HG02678 (cell line): ENCODE data around the gene NNT.
"Not testable (repeated sequence)": the region's sequence is repeated elsewhere in the genome, so short reads cannot be mapped to it uniquely, and the experiment has no call there.

ENCODE experiments used
- ATAC-seq: cut with Tn5 transposase; IDR thresholded peaks from one replicate; pipeline ENCODE4 v1.9.1; 2021; ENCODE audit warnings: mild to moderate bottlenecking, moderate library complexity; ENCODE audit not compliant: unreplicated experiment

NNT gene

GRCh38 chr5:43602461-43603343 is at the start of gene NNT:
NNT (plus strand) TSS chr5:43603180; CDS start chr5:43609196, 6,016 bp downstream.
- ATAC-seq: peak; percentile 81

GRCh38 chr5:43553381-43553780 is 49.6 kb upstream of the NNT start:
- ATAC-seq: no peak

- no peak for ATAC-seq
Measured at GRCh38 chr5:43554497-43554896, 48.5 kb upstream of the NNT start.

GRCh38 chr5:43555895-43556606 is 46.9 kb upstream of the NNT start:
- ATAC-seq: peak; percentile 18

GRCh38 chr5:43556607-43556856 is 46.4 kb upstream of the NNT start:
- ATAC-seq: peak; percentile 91

GRCh38 chr5:43556857-43557542 is 46.0 kb upstream of the NNT start, which contains the start of gene PAIP1:
PAIP1 (minus strand) TSS chr5:43557077; CDS start chr5:43556846, 231 bp downstream.
- ATAC-seq: peak; percentile 73

- no peak for ATAC-seq
Measured at GRCh38 chr5:43560128-43560527, 42.9 kb upstream of the NNT start.

- ATAC-seq: no peak
Measured at GRCh38 chr5:43561356-43561755, 41.6 kb upstream of the NNT start.

GRCh38 chr5:43563321-43563720 is 39.7 kb upstream of the NNT start:
- no peak for ATAC-seq

GRCh38 chr5:43564289-43564850 is 38.6 kb upstream of the NNT start:
- ATAC-seq: no peak

GRCh38 chr5:43565043-43565442 is 37.9 kb upstream of the NNT start:
- ATAC-seq: no peak

- ATAC-seq: no peak
Measured at GRCh38 chr5:43567967-43568366, 35.0 kb upstream of the NNT start.

- ATAC-seq: no peak
Measured at GRCh38 chr5:43569236-43569746, 33.7 kb upstream of the NNT start.

- ATAC-seq: no peak
Measured at GRCh38 chr5:43570450-43571158, 32.4 kb upstream of the NNT start.

- ATAC-seq: no peak
Measured at GRCh38 chr5:43571237-43571636, 31.7 kb upstream of the NNT start.

- ATAC-seq: no peak
Measured at GRCh38 chr5:43572357-43572756, 30.6 kb upstream of the NNT start.

- ATAC-seq: no peak
Measured at GRCh38 chr5:43573058-43573457, 29.9 kb upstream of the NNT start.

GRCh38 chr5:43580402-43581210 is 22.4 kb upstream of the NNT start:
- not testable (repeated sequence) for ATAC-seq

GRCh38 chr5:43581398-43581797 is 21.6 kb upstream of the NNT start:
- no peak for ATAC-seq
